HL-60 (cell line): ENCODE measurements around the gene ADAMTS3.

Experiments used
- DNase-seq, 2 experiments: peaks; one replicate each; pipeline ENCODE4 v3.0.0-alpha.2; 2010 to 2020; ENCODE audit warnings: low read depth in 1 of 2, low spot score in 1 of 2
- H3K27ac ChIP-seq: fragments of 250-450 bp; sonication (Bioruptor Pico); replicated peaks from 2 replicates; pipeline ENCODE4 v1.5.1; 2020; ENCODE audit warnings: mild to moderate bottlenecking, moderate library complexity
- H3K27me3 ChIP-seq: fragments of 250-450 bp; sonication (Bioruptor Pico); 2 replicates; pipeline ENCODE4 v1.5.1; 2021; ENCODE audit warnings: mild to moderate bottlenecking, moderate library complexity; ENCODE audit not compliant: insufficient read depth, poor library complexity, severe bottlenecking
- H3K4me3 ChIP-seq: replicated peaks from 2 replicates; pipeline ENCODE4 v1.5.1; 2011; ENCODE audit warnings: mild to moderate bottlenecking, control low read depth, low read length; ENCODE audit not compliant: insufficient read depth
- CTCF ChIP-seq: IDR thresholded peaks from one replicate; pipeline ENCODE4 v1.5.1; 2011; ENCODE audit warnings: low read length, control low read depth, inconsistent platforms; ENCODE audit not compliant: insufficient read depth
- GABPA ChIP-seq: IDR thresholded peaks from 2 replicates; pipeline ENCODE4 v1.6.1; 2012; ENCODE audit warnings: low read depth
- POLR2AphosphoS5 ChIP-seq: IDR thresholded peaks from 2 replicates; pipeline ENCODE4 v1.6.1; 2012; ENCODE audit warnings: low read depth
- SPI1 ChIP-seq: IDR thresholded peaks from 2 replicates; pipeline ENCODE4 v1.6.1; 2012; ENCODE audit warnings: low read depth, mild to moderate bottlenecking, borderline replicate concordance
- TF ChIP-seq, protein P1 (sequence below): IDR thresholded peaks from 2 replicates; pipeline ENCODE4 v1.6.1; 2012; ENCODE audit warnings: low read depth; ENCODE audit not compliant: insufficient replicate concordance

Gene ADAMTS3

DNA sequence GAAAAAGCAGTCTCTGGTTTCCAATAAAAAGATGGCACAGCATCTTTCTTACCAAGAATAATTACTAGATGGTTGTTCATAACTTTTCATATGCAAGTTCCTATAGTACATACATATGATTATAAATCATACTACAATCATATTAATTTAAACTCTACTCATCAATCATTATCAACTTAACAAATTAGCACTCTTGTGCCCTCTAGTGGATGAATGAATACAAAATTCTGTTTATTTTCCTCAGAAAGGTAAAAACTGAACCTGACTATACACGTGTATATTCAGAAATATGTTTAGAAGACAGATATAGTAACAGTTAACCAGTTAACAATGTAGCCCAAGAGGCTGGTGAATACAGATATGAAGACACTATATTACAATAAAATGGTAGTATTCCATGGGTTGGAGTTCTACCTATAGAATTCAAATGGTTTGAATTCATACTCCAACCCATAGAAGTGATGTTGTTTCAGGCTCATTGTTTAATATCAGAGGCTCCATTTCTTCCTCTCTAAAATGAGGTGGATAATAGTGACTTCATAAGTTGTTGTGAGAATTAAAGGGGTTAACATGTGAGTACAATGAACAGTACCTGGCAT lies 100.0 kb downstream of the ADAMTS3 start:
- Histone ChIP-seq H3K27me3 (no peaks in the 10 kb centered on the region), H3K27ac (no peak overlapping the region), H3K4me3 (no peak overlapping the region)
- DNase-seq: no peak
- TF ChIP-seq POLR2AphosphoS5: no peak
- TF ChIP-seq SPI1: no peak
- TF ChIP-seq, protein P1, sequence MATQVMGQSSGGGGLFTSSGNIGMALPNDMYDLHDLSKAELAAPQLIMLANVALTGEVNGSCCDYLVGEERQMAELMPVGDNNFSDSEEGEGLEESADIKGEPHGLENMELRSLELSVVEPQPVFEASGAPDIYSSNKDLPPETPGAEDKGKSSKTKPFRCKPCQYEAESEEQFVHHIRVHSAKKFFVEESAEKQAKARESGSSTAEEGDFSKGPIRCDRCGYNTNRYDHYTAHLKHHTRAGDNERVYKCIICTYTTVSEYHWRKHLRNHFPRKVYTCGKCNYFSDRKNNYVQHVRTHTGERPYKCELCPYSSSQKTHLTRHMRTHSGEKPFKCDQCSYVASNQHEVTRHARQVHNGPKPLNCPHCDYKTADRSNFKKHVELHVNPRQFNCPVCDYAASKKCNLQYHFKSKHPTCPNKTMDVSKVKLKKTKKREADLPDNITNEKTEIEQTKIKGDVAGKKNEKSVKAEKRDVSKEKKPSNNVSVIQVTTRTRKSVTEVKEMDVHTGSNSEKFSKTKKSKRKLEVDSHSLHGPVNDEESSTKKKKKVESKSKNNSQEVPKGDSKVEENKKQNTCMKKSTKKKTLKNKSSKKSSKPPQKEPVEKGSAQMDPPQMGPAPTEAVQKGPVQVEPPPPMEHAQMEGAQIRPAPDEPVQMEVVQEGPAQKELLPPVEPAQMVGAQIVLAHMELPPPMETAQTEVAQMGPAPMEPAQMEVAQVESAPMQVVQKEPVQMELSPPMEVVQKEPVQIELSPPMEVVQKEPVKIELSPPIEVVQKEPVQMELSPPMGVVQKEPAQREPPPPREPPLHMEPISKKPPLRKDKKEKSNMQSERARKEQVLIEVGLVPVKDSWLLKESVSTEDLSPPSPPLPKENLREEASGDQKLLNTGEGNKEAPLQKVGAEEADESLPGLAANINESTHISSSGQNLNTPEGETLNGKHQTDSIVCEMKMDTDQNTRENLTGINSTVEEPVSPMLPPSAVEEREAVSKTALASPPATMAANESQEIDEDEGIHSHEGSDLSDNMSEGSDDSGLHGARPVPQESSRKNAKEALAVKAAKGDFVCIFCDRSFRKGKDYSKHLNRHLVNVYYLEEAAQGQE: no peak
- TF ChIP-seq GABPA: no peak
- TF ChIP-seq CTCF: no peak

DNA sequence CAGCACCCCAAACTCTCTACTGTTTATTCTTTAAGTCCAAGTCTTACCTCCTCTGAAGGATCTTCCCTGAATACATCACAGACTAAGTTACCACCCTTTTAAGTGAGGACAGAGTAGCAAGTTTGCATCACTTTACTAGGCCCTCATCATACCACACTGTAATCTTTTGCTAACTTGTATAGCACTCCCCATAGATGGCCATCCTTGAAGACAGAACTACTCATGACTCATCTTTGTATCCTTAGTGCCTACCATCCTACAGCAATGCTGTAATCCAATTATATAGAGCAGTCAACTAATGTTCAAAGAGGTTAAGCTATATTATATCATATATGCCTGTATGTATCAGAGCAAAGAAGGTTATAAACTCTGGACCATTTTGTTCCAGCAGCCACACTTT lies 101.4 kb downstream of the ADAMTS3 start:
- no peak for DNase-seq
- Histone ChIP-seq H3K4me3 (no peak overlapping the region), H3K27me3 (no peaks in the 10 kb centered on the region), H3K27ac (no peak overlapping the region)
- TF ChIP-seq CTCF (no peak), POLR2AphosphoS5 (no peak), GABPA (no peak), SPI1 (no peak)
- TF ChIP-seq, protein P1: no peak

DNA sequence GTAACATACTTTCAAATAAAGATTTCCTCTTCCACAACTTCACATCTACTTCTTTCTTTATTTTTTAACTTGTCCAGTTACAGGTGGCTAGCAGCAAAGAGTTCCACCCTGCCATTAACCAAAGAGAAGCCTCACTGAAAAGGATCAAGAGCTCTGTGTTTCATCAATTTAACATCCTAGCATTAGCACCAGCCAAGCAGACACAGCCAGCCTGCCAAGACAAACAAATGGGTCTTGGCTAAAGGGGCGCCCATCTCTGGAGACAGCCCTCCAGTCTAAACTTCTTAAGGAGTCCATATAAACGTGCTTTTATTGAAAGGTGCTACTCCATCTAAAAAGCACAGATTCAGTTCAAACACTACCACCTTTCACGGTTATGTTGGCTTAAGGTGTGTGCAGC lies 105.3 kb downstream of the ADAMTS3 start:
- TF ChIP-seq SPI1 (no peak), POLR2AphosphoS5 (no peak), GABPA (no peak)
- Histone ChIP-seq H3K27me3 (no peaks in the 10 kb centered on the region), H3K4me3 (no peak overlapping the region), H3K27ac (no peak overlapping the region)
- DNase-seq: no peak

DNA sequence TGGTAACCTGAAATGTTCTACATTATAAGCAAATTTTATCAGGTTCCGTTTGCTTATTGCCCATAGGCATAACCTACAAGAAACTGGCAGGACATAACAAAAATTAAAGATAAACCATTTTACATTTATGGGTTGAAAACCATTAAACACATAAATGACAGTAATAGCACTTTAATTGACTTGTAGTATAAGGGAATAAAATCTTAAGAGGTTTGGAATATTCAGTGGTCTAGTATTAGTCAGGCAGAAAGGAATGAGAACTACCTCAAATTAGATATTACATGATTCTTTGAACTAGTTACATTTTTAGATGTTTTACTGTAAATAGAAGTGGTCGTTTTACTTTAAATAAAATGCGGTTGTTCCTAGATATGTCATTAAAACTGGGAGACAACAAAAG lies 111.9 kb downstream of the ADAMTS3 start:
- no peak for TF ChIP-seq SPI1
- TF ChIP-seq, protein P1: no peak
- TF ChIP-seq POLR2AphosphoS5: no peak
- TF ChIP-seq CTCF: no peak
- no peak for TF ChIP-seq GABPA
- Histone ChIP-seq H3K4me3 (no peak overlapping the region), H3K27me3 (no peaks in the 10 kb centered on the region), H3K27ac (no peak overlapping the region)
- no peak for DNase-seq
